PFSK-1 (cell line): ENCODE results near the gene ZNF729. TPM values are rescaled to one million over a fixed set of nuclear protein-coding genes. Genes with fewer than 3 reads are reported as not detected.

Experiments
- FOXP2 ChIP-seq: optimal IDR thresholded peaks from 2 replicates; pipeline ENCODE3; 2011; ENCODE audit warnings: borderline replicate concordance, control low read depth, inconsistent platforms; ENCODE audit not compliant: insufficient read depth; ENCODE audit errors: extremely low read length, extremely low read depth
- POLR2AphosphoS5 ChIP-seq: IDR thresholded peaks from 2 replicates; pipeline ENCODE4 v1.6.1; 2012; ENCODE audit warnings: low read depth, mild to moderate bottlenecking, control low read depth, low read length, moderate library complexity
- REST ChIP-seq, 2 experiments: IDR thresholded peaks; 2 replicates each; pipeline versions ENCODE4 v1.6.1 to v1.8.0; 2011 to 2012; ENCODE audit warnings: low read depth in 2 of 2, low read length in 2 of 2, control low read depth in 1 of 2, inconsistent platforms in 1 of 2, mild to moderate bottlenecking in 1 of 2, moderate library complexity in 1 of 2; ENCODE audit not compliant: insufficient read depth in 1 of 2
- SIN3A ChIP-seq: IDR thresholded peaks from 2 replicates; pipeline ENCODE4 v1.6.1; 2012; ENCODE audit warnings: mild to moderate bottlenecking, low read length, moderate library complexity, borderline replicate concordance; ENCODE audit not compliant: insufficient read depth
- TAF1 ChIP-seq: IDR thresholded peaks from 2 replicates; pipeline ENCODE4 v1.6.1; 2012; ENCODE audit warnings: low read length, control low read depth, borderline replicate concordance; ENCODE audit not compliant: insufficient read depth
- polyA plus RNA-seq: library from polyadenylated mRNA; unstranded; fragments of >200 nt; gene quantifications from one replicate; pipeline ENCODE4 v1.2.1, GENCODE V29; 2012; ENCODE audit warnings: low read depth, missing spikeins; ENCODE audit not compliant: insufficient read length

ZNF729 gene
- polyA plus RNA-seq: not detected

GRCh38 chr19:22286151-22286810 lies at the start of gene ZNF729:
Gene ZNF729 (plus strand): TSS chr19:22286441. CDS start chr19:22286526, 85 bp downstream.
- TF ChIP-seq POLR2AphosphoS5 (no peak), FOXP2 (no peak), TAF1 (no peak), REST (IDR thresholded peaks at IDR 0.05; ENCODE audit: insufficient read depth in 1 of 2, low read depth in 2 of 2, low read length in 2 of 2) (no peak), SIN3A (no peak)

GRCh38 chr19:22256856-22257255 lies 29.4 kb upstream of the ZNF729 start:
- TF ChIP-seq REST (IDR thresholded peaks at IDR 0.05; ENCODE audit: insufficient read depth in 1 of 2, low read depth in 2 of 2, low read length in 2 of 2) (no peak), POLR2AphosphoS5 (no peak), TAF1 (no peak), FOXP2 (no peak), SIN3A (no peak)

- TF ChIP-seq TAF1: no peak
- no peak for TF ChIP-seq REST (IDR thresholded peaks at IDR 0.05; ENCODE audit: insufficient read depth in 1 of 2, low read depth in 2 of 2, low read length in 2 of 2)
- no peak for TF ChIP-seq FOXP2
- TF ChIP-seq SIN3A: no peak
- TF ChIP-seq POLR2AphosphoS5: no peak
Observed at GRCh38 chr19:22257381-22257780, 28.9 kb upstream of the ZNF729 start.

GRCh38 chr19:22257916-22258315 lies 28.3 kb upstream of the ZNF729 start:
- TF ChIP-seq SIN3A (no peak), TAF1 (no peak), FOXP2 (no peak), REST (IDR thresholded peaks at IDR 0.05; ENCODE audit: insufficient read depth in 1 of 2, low read depth in 2 of 2, low read length in 2 of 2) (no peak), POLR2AphosphoS5 (no peak)

- TF ChIP-seq POLR2AphosphoS5 (no peak), TAF1 (no peak), REST (IDR thresholded peaks at IDR 0.05; ENCODE audit: insufficient read depth in 1 of 2, low read depth in 2 of 2, low read length in 2 of 2) (no peak), FOXP2 (no peak), SIN3A (no peak)
Observed at GRCh38 chr19:22260499-22260898, 25.7 kb upstream of the ZNF729 start.
